22Rv1 (cell line): ENCODE measurements around the gene NXPH1.

Experiments
- CTCF ChIP-seq: fragments of 450-650 bp; IDR thresholded peaks from 2 replicates; pipeline ENCODE4 v1.5.1; 2017; ENCODE audit warnings: mild to moderate bottlenecking
- ZFX ChIP-seq: fragments of 450-650 bp; IDR thresholded peaks from 2 replicates; pipeline ENCODE4 v1.6.1; 2017; ENCODE audit warnings: antibody characterized with exemption, borderline replicate concordance

DNA sequence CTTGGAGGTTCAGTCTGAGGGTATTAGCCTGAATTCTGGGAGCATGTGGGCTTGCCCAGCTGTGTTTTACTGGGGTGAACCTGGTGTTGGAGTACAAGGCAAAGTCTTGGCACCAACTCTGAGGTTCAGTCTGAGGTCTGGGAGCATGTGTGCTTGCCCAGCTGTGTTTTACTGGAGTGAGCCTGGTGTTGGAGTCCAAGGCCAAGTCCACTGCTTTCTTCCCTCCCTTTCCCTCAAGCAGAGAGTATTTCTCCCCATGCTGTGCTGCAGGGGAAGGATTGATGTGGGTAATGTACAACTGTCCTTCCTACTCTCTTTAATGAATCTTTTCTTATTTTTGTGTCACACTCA is 236.1 kb downstream of the NXPH1 start:
- no peak for TF ChIP-seq CTCF
- TF ChIP-seq ZFX, result no peak
